ENCODE results near the gene SPOCD1. TPM values are rescaled to one million over a fixed set of nuclear protein-coding genes. Genes with fewer than 3 reads are reported as not detected.
A peak's percentile ranks its signal among the peaks of the same experiment; 100 is the strongest.

Gene SPOCD1
- polyA plus RNA-seq, 3 donors, result not detected

- intact Hi-C loops (cut with micrococcal nuclease), result loop anchor here in 1 of 2 donors (2.0 kb wide), 1 partner anchor 27 kb away; no protein-coding TSS in a partner anchor
- H3K36me3 Mint-ChIP-seq, result peaks cover 5 to 9% of the 10 kb centered on the region in 2 donors
- peak overlapping the region in 1 of 2 donors; percentile 83 for H3K4me3 Mint-ChIP-seq
- peaks cover 48 to 70% of the 10 kb centered on the region in 2 donors for H3K27me3 ChIP-seq (ENCODE audit: control insufficient read depth in 2 of 2, insufficient read depth in 2 of 2, low read length in 2 of 2)
- H3K27ac Mint-ChIP-seq, result peak overlapping the region in 1 of 7 donors; percentile 27
- no peaks in the 10 kb centered on the region for H4K20me1 ChIP-seq (ENCODE audit: insufficient read depth, low read length)
- no peak overlapping the region for H3K27ac ChIP-seq (ENCODE audit: low read depth in 1 of 2, low read length in 2 of 2)
- no peak overlapping the region for H3K4me3 ChIP-seq (replicated peaks in 1 of 3; ENCODE audit: low read depth in 2 of 3, low read length in 3 of 3)
- H3K4me2 ChIP-seq (replicated peaks; ENCODE audit: extremely low read depth, low read length, poor library complexity, severe bottlenecking), result no peak overlapping the region
- TF ChIP-seq CTCF (IDR thresholded peaks at IDR 0.05), result no peak
- H3K27me3 Mint-ChIP-seq (ENCODE audit: low read depth in 3 of 3), result peaks cover 61 to 77% (median 76%) of the 10 kb centered on the region in 3 donors
- H3K4me1 Mint-ChIP-seq, result peaks cover 25% of the 10 kb centered on the region
- no peaks in the 10 kb centered on the region for H3K79me2 ChIP-seq (ENCODE audit: insufficient read depth, low read length)
- no peak overlapping the region for H3K9ac ChIP-seq (ENCODE audit: insufficient read depth, low read length, poor library complexity, severe bottlenecking)
- H3K9me3 Mint-ChIP-seq, result peaks cover 0 to 15% (median 7%) of the 10 kb centered on the region in 7 donors
- WGBS (ENCODE audit: insufficient coverage), result no CpG with 5 or more reads among the region's 6 CpGs
- H2AFZ ChIP-seq (ENCODE audit: insufficient read depth, low read depth, low read length, poor library complexity, severe bottlenecking), result no peak overlapping the region
- DNase-seq, result no peak
- peaks cover 21 to 34% of the 10 kb centered on the region in 2 donors for H3K4me1 ChIP-seq (ENCODE audit: control insufficient read depth in 1 of 2, insufficient read depth in 2 of 2, low read length in 2 of 2)
- no peaks in the 10 kb centered on the region for H3K36me3 ChIP-seq (replicated peaks in 1 of 2; ENCODE audit: control insufficient read depth in 1 of 2, insufficient read depth in 2 of 2, low read length in 2 of 2)
- peaks cover 3 to 27% of the 10 kb centered on the region in 2 donors for H3K9me3 ChIP-seq (replicated peaks in 1 of 2; ENCODE audit: control insufficient read depth in 1 of 2, insufficient read depth in 1 of 2, low read length in 2 of 2)
Observed at GRCh38 chr1:31761883-31762282, 53.9 kb downstream of the SPOCD1 start.

- H3K27ac ChIP-seq (ENCODE audit: low read depth in 1 of 2, low read length in 2 of 2), result no peak overlapping the region
- no peaks in the 10 kb centered on the region for H3K79me2 ChIP-seq (ENCODE audit: insufficient read depth, low read length)
- peak; percentile 72 to 85 (median 75) for DNase-seq
- Mint-ChIP-seq H3K4me1 (peaks cover 25% of the 10 kb centered on the region), H3K4me3 (peak overlapping the region; percentile 60 to 83), H3K36me3 (peaks cover 5 to 9% of the 10 kb centered on the region in 2 donors), H3K9me3 (peaks cover 0 to 15% (median 7%) of the 10 kb centered on the region in 7 donors), H3K27me3 (ENCODE audit: low read depth in 3 of 3) (peaks cover 52 to 67% (median 65%) of the 10 kb centered on the region in 3 donors), H3K27ac (peak overlapping the region in 3 of 7 donors; percentile 2 to 77 (median 53))
- no peaks in the 10 kb centered on the region for H4K20me1 ChIP-seq (ENCODE audit: insufficient read depth, low read length)
- peak overlapping the region; percentile 78 for H3K4me2 ChIP-seq (replicated peaks; ENCODE audit: extremely low read depth, low read length, poor library complexity, severe bottlenecking)
- peak overlapping the region; percentile 36 for H3K9ac ChIP-seq (ENCODE audit: insufficient read depth, low read length, poor library complexity, severe bottlenecking)
- peak overlapping the region in 2 of 3 experiments; percentile 18 to 71 for H3K4me3 ChIP-seq (replicated peaks in 1 of 3; ENCODE audit: low read depth in 2 of 3, low read length in 3 of 3)
- TF ChIP-seq CTCF (IDR thresholded peaks at IDR 0.05), result no peak
- H3K27me3 ChIP-seq (ENCODE audit: control insufficient read depth in 2 of 2, insufficient read depth in 2 of 2, low read length in 2 of 2), result peaks cover 47 to 59% of the 10 kb centered on the region in 2 donors
- H2AFZ ChIP-seq (ENCODE audit: insufficient read depth, low read depth, low read length, poor library complexity, severe bottlenecking), result peak overlapping the region; percentile 72
- H3K4me1 ChIP-seq (ENCODE audit: control insufficient read depth in 1 of 2, insufficient read depth in 2 of 2, low read length in 2 of 2), result peaks cover 21 to 34% of the 10 kb centered on the region in 2 donors
- under 1% methylated on average over 49 of the region's 63 CpGs for WGBS (ENCODE audit: insufficient coverage)
- intact Hi-C loops (cut with micrococcal nuclease), result loop anchor here in 1 of 2 donors (2.0 kb wide), 1 partner anchor 28 kb away; no protein-coding TSS in a partner anchor
- peaks cover 3 to 27% of the 10 kb centered on the region in 2 donors for H3K9me3 ChIP-seq (replicated peaks in 1 of 2; ENCODE audit: control insufficient read depth in 1 of 2, insufficient read depth in 1 of 2, low read length in 2 of 2)
- H3K36me3 ChIP-seq (replicated peaks in 1 of 2; ENCODE audit: control insufficient read depth in 1 of 2, insufficient read depth in 2 of 2, low read length in 2 of 2), result no peaks in the 10 kb centered on the region
Observed at GRCh38 chr1:31760471-31761470, 55.1 kb downstream of the SPOCD1 start.

All from CD14-positive monocyte (primary cell).